ENCODE results near the gene C8G. TPM values are rescaled to one million over a fixed set of nuclear protein-coding genes. Genes with fewer than 3 reads are reported as not detected.

The C8G gene
- polyA plus RNA-seq, 1 donor from 2014 or later, result not detected

- H3K9me2 ChIP-seq (ENCODE audit: insufficient read depth, low read length), result no peaks in the 10 kb centered on the region
- H3K9me3 ChIP-seq (ENCODE audit: low read length), result no peaks in the 10 kb centered on the region
Measured at GRCh38 chr9:136964833-136965422, 19.9 kb downstream of the C8G start.

GRCh38 chr9:136965771-136966484 is 20.9 kb downstream of the C8G start:
- Histone ChIP-seq H4K20me1 (ENCODE audit: insufficient read depth) (no peaks in the 10 kb centered on the region), H3K9me2 (ENCODE audit: insufficient read depth, low read length) (no peaks in the 10 kb centered on the region), H3K27ac (ENCODE audit: low read length) (no peak overlapping the region), H3K27me3 (ENCODE audit: insufficient read depth, low read depth, low read length) (no peaks in the 10 kb centered on the region), H2AFZ (ENCODE audit: low read depth, low read length) (no peak overlapping the region), H3K9me3 (ENCODE audit: low read length) (no peaks in the 10 kb centered on the region), H3K4me3 (ENCODE audit: low read length) (no peak overlapping the region), H3F3A (ENCODE audit: insufficient read depth, low read length, poor library complexity, severe bottlenecking) (no peaks in the 10 kb centered on the region), H3K36me3 (ENCODE audit: insufficient read depth, low read length) (no peaks in the 10 kb centered on the region), H3K79me2 (replicated peaks; ENCODE audit: insufficient read depth, low read length) (no peaks in the 10 kb centered on the region), H3K9ac (ENCODE audit: low read length) (no peak overlapping the region), H3K4me2 (ENCODE audit: low read length) (no peak overlapping the region)
- TF ChIP-seq EZH2 (IDR thresholded peaks at IDR 0.05; ENCODE audit: borderline replicate concordance, insufficient read depth, low read length, poor library complexity, severe bottlenecking), result no peak
- TF ChIP-seq EP300 (conservative IDR thresholded peaks at IDR 0.05; ENCODE audit: poor library complexity, severe bottlenecking), result no peak
- TF ChIP-seq MXI1 (conservative IDR thresholded peaks at IDR 0.05; ENCODE audit: poor library complexity, severe bottlenecking), result no peak
- TF ChIP-seq POLR2AphosphoS5 (IDR thresholded peaks at IDR 0.05), result no peak
- no peak for TF ChIP-seq CTCF (IDR thresholded peaks at IDR 0.05; ENCODE audit: poor library complexity, severe bottlenecking)
- no peak for TF ChIP-seq REST (IDR thresholded peaks at IDR 0.05; ENCODE audit: borderline replicate concordance)
- no peak for TF ChIP-seq TAF1 (IDR thresholded peaks at IDR 0.05; ENCODE audit: low read depth)
- no peak for TF ChIP-seq RAD21 (conservative IDR thresholded peaks at IDR 0.05)
- no peak for TF ChIP-seq SMC3 (conservative IDR thresholded peaks at IDR 0.05; ENCODE audit: poor library complexity)

More at GRCh38 chr9:136964833-136965422, 19.9 kb downstream of the C8G start:
- Histone ChIP-seq H2AFZ (ENCODE audit: low read depth, low read length) (no peak overlapping the region), H3K4me3 (ENCODE audit: low read length) (no peak overlapping the region), H3K27ac (ENCODE audit: low read length) (no peak overlapping the region), H3F3A (ENCODE audit: insufficient read depth, low read length, poor library complexity, severe bottlenecking) (no peaks in the 10 kb centered on the region), H3K9ac (ENCODE audit: low read length) (no peak overlapping the region), H3K4me2 (ENCODE audit: low read length) (no peak overlapping the region), H3K79me2 (replicated peaks; ENCODE audit: insufficient read depth, low read length) (no peaks in the 10 kb centered on the region), H3K27me3 (ENCODE audit: insufficient read depth, low read depth, low read length) (no peaks in the 10 kb centered on the region), H4K20me1 (ENCODE audit: insufficient read depth) (no peaks in the 10 kb centered on the region), H3K36me3 (ENCODE audit: insufficient read depth, low read length) (no peaks in the 10 kb centered on the region)
- no peak for TF ChIP-seq REST (IDR thresholded peaks at IDR 0.05; ENCODE audit: borderline replicate concordance)
- no peak for TF ChIP-seq EP300 (conservative IDR thresholded peaks at IDR 0.05; ENCODE audit: poor library complexity, severe bottlenecking)
- no peak for TF ChIP-seq MXI1 (conservative IDR thresholded peaks at IDR 0.05; ENCODE audit: poor library complexity, severe bottlenecking)
- no peak for TF ChIP-seq TAF1 (IDR thresholded peaks at IDR 0.05; ENCODE audit: low read depth)
- TF ChIP-seq RAD21 (conservative IDR thresholded peaks at IDR 0.05), result no peak
- TF ChIP-seq SMC3 (conservative IDR thresholded peaks at IDR 0.05; ENCODE audit: poor library complexity), result no peak
